NT2/D1 (cell line): ENCODE measurements around the gene OTUB2.

Experiments used
- DNase-seq: peaks from one replicate; pipeline ENCODE4 v3.0.0-alpha.2; 2011; ENCODE audit warnings: low read depth, low spot score
- H3K27me3 ChIP-seq: 2 replicates; pipeline ENCODE4 v1.6.0; 2011; ENCODE audit warnings: mild to moderate bottlenecking; ENCODE audit not compliant: insufficient read length, insufficient read depth
- H3K36me3 ChIP-seq: 2 replicates; pipeline ENCODE4 v1.6.1; 2011; ENCODE audit warnings: mild to moderate bottlenecking, low read length, mixed read lengths; ENCODE audit not compliant: insufficient read depth, insufficient read length
- H3K4me1 ChIP-seq: 2 replicates; pipeline ENCODE4 v1.5.1; 2011; ENCODE audit not compliant: insufficient read depth, insufficient read length
- H3K4me3 ChIP-seq: 2 replicates; pipeline ENCODE4 v1.5.1; 2011; ENCODE audit warnings: low read depth; ENCODE audit not compliant: insufficient read length
- H3K9ac ChIP-seq: 2 replicates; pipeline ENCODE4 v1.6.0; 2011; ENCODE audit warnings: low read depth; ENCODE audit not compliant: insufficient read length
- H3K9me3 ChIP-seq: 2 replicates; pipeline ENCODE4 v1.5.1; 2011; ENCODE audit warnings: mild to moderate bottlenecking, low read length; ENCODE audit not compliant: insufficient read depth
- SUZ12 ChIP-seq: IDR thresholded peaks from 2 replicates; pipeline ENCODE4 v1.6.1; 2011; ENCODE audit not compliant: insufficient read length, insufficient read depth; ENCODE audit errors: extremely low read depth
- YY1 ChIP-seq: IDR thresholded peaks from 2 replicates; pipeline ENCODE4 v1.6.1; 2011; ENCODE audit not compliant: insufficient read length, insufficient read depth
- ZNF274 ChIP-seq: IDR thresholded peaks from 2 replicates; pipeline ENCODE4 v1.6.1; 2011; ENCODE audit warnings: mild to moderate bottlenecking, low read depth, low read length

OTUB2 gene

GRCh38 chr14:93981316-93982229 lies 44.6 kb upstream of the OTUB2 start:
- no peak overlapping the region for H3K9ac ChIP-seq
- no peaks in the 10 kb centered on the region for H3K36me3 ChIP-seq
- no peak overlapping the region for H3K4me3 ChIP-seq
- DNase-seq, result no peak
- no peaks in the 10 kb centered on the region for H3K9me3 ChIP-seq
- H3K4me1 ChIP-seq, result peaks cover 19% of the 10 kb centered on the region
- H3K27me3 ChIP-seq, result no peaks in the 10 kb centered on the region
- TF ChIP-seq YY1 (no peak), ZNF274 (no peak), SUZ12 (no peak)

GRCh38 chr14:93982230-93983007 lies 43.7 kb upstream of the OTUB2 start:
- no peak for TF ChIP-seq SUZ12
- no peak for TF ChIP-seq YY1
- TF ChIP-seq ZNF274, result no peak
- no peak for DNase-seq
- peaks cover 21% of the 10 kb centered on the region for H3K4me1 ChIP-seq

GRCh38 chr14:93984070-93984469 lies 42.1 kb upstream of the OTUB2 start:
- H3K9ac ChIP-seq, result no peak overlapping the region
- no peak for DNase-seq
- H3K36me3 ChIP-seq, result no peaks in the 10 kb centered on the region
- peaks cover 22% of the 10 kb centered on the region for H3K4me1 ChIP-seq
- TF ChIP-seq ZNF274 (no peak), YY1 (no peak)
- H3K9me3 ChIP-seq, result no peaks in the 10 kb centered on the region
- no peak overlapping the region for H3K4me3 ChIP-seq
- H3K27me3 ChIP-seq, result no peaks in the 10 kb centered on the region

More at GRCh38 chr14:93982230-93983007, 43.7 kb upstream of the OTUB2 start:
- H3K4me3 ChIP-seq, result no peak overlapping the region
- H3K36me3 ChIP-seq, result no peaks in the 10 kb centered on the region
- H3K9me3 ChIP-seq, result no peaks in the 10 kb centered on the region
- no peaks in the 10 kb centered on the region for H3K27me3 ChIP-seq
- H3K9ac ChIP-seq, result no peak overlapping the region

GRCh38 chr14:93984987-93985410 lies 41.1 kb upstream of the OTUB2 start:
- Histone ChIP-seq H3K9ac (no peak overlapping the region), H3K4me3 (no peak overlapping the region), H3K27me3 (no peaks in the 10 kb centered on the region), H3K4me1 (peaks cover 22% of the 10 kb centered on the region), H3K36me3 (no peaks in the 10 kb centered on the region), H3K9me3 (no peaks in the 10 kb centered on the region)
- DNase-seq, result peak; percentile 25
- TF ChIP-seq ZNF274 (no peak), SUZ12 (no peak), YY1 (no peak)

- Histone ChIP-seq H3K4me3 (no peak overlapping the region), H3K9me3 (no peaks in the 10 kb centered on the region), H3K4me1 (peaks cover 21% of the 10 kb centered on the region), H3K9ac (peak overlapping the region; percentile 61), H3K36me3 (no peaks in the 10 kb centered on the region), H3K27me3 (no peaks in the 10 kb centered on the region)
- no peak for DNase-seq
- TF ChIP-seq ZNF274 (no peak), SUZ12 (no peak), YY1 (no peak)
Observed at GRCh38 chr14:93986955-93987354, 39.2 kb upstream of the OTUB2 start.

- H3K4me3 ChIP-seq, result no peak overlapping the region
- peaks cover 2% of the 10 kb centered on the region for H3K27me3 ChIP-seq
- H3K4me1 ChIP-seq, result peaks cover 20% of the 10 kb centered on the region
- no peak for DNase-seq
- H3K9ac ChIP-seq, result peak overlapping the region; percentile 61
- no peaks in the 10 kb centered on the region for H3K36me3 ChIP-seq
- no peaks in the 10 kb centered on the region for H3K9me3 ChIP-seq
- TF ChIP-seq YY1 (no peak), ZNF274 (no peak), SUZ12 (no peak)
Observed at GRCh38 chr14:93987376-93987775, 38.8 kb upstream of the OTUB2 start.
